GM08714 (cell line): ENCODE results near the gene FIP1L1.

Experiments used
- H3K4me3 ChIP-seq: fragments of 200-500 bp; sonication (Bioruptor generic); 2 replicates; pipeline ENCODE4 v1.5.1; 2014; ENCODE audit warnings: mild to moderate bottlenecking, low read length, inconsistent platforms
- ZNF274 ChIP-seq: IDR thresholded peaks from 2 replicates; pipeline ENCODE4 v1.6.1; 2012; ENCODE audit warnings: mild to moderate bottlenecking, low read depth, low read length

The FIP1L1 gene

GRCh38 chr4:53476232-53477037 lies 99.0 kb downstream of the FIP1L1 start:
- TF ChIP-seq ZNF274, result no peak
- H3K4me3 ChIP-seq, result no peak overlapping the region

DNA sequence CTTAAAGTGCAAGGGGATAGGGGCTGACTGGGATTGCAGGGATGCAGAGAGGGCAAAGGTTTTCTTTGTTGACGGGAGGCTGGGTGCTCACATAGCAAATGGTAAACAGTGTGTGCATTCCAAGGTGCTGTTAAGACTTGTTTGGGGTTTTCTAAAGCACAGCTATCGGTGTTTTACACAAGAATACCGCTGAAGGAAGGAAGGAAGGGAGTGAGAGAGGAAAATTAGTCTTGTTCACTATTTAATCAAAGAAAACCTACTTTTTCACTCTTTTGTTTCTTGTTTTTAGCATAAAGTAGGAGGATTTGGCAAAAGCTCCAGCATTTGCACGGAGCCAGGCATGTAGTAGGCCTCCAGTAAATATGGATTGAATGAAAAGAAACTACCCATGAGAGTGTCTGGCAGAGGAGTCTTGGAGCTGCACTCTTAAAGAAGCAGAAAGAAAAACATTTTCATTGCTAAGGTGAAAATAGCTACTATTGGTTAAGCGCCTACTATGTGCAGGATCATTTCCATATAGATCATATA lies 99.7 kb downstream of the FIP1L1 start:
- TF ChIP-seq ZNF274, result no peak
- no peak overlapping the region for H3K4me3 ChIP-seq

DNA sequence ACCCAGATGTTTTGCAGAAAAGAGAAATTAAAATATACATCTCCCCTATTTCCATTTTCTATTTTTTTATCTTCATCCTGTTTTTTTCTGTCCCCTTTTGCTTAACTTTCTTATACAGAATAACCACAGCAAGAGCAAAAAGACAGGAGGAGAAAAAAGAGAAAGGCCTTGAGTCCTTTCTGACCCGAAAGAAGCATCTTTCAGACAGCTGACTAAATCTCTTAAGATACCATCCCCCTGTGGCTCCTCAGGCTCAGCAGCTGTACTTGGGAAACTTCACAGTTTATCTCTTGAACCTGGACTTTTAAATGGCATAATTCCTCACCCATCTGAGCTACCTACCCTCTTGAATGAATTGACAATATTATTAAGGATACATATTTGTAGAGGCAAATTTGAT lies 100.2 kb downstream of the FIP1L1 start:
- H3K4me3 ChIP-seq, result no peak overlapping the region
- TF ChIP-seq ZNF274, result no peak

- no peak for TF ChIP-seq ZNF274
These were observed 101.4 kb downstream of the FIP1L1 start for GRCh38 chr4:53478671-53479456.

DNA sequence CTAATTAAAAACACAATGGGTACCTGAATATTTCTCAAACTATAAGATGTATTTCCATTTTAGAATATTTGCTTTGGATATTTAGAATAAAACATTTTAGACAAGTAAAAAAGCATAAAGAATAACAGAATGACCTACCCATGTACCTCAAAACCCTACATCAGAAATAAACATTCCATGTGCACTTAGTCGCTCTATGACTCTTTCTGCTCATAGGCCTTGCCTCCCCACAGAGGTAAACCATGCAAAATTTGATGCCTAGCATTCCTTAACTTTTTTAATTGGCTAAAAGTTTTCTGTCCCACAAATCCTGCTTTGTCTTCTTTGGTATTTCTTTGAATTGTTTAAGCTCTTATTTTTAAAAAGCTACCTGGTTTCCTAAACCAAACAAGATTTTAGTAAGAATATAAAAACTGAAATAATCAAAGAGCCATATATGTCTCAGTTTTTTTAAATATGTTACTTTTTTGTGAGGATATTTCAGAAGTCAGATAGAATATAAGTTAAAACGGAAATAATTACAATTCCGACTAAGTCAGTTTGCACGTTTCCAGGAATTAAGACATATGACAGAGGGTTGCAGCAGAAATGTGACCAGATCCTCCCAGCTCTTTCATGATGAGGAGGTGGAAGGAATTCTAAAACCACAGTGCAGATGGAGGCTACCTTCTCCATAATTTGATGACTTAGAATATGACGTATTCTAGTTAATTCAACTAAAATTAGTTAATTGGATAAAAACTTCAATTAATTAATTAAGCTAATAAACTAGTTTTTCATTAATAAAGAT lies 102.5 kb downstream of the FIP1L1 start:
- TF ChIP-seq ZNF274, result no peak

More at GRCh38 chr4:53478671-53479456, 101.4 kb downstream of the FIP1L1 start:
- H3K4me3 ChIP-seq, result no peak overlapping the region

DNA sequence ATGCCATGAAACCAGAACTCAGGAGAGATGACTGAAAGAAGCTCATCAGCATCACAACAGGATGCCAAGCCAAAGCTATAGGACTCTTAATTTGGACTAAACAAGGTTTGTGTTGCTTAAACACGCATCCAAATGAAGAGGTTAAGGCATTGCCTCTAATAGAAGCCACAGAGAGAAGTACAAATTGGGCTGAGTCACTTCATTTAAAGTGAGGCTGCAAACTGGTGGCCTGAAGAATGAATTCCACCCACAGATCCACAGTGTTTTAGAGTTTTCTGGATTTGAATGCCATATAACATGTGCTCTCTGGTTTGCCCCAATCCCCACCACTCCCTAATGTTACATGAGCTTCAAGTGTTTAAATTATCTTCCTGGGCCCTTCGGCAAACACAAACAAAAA lies 103.5 kb downstream of the FIP1L1 start:
- no peak for TF ChIP-seq ZNF274
- no peak overlapping the region for H3K4me3 ChIP-seq

More for the DNA sequence above, 102.5 kb downstream of the FIP1L1 start:
- no peak overlapping the region for H3K4me3 ChIP-seq

DNA sequence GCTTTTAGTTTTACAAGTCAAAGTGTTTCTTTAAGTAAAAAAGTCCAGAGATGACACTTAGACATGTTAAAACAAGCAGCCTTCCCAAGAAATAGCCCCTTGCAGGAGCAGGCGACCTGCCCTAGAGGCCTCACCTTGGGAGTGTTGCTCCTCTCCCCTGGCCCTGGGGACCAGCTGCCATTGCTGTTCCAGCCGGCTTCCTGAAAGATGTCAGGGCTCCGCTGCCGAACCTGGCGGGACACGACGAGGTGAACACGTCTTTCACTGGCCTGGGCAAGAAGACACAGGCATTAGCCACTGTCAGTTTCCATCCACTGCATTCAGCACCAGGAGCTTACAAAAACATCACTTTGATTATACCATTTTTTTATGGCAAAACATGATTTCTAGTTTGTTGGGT lies 104.1 kb downstream of the FIP1L1 start:
- no peak for TF ChIP-seq ZNF274
- H3K4me3 ChIP-seq, result no peak overlapping the region

- H3K4me3 ChIP-seq, result no peak overlapping the region
- no peak for TF ChIP-seq ZNF274
These were observed 105.8 kb downstream of the FIP1L1 start for GRCh38 chr4:53483250-53483649.

- TF ChIP-seq ZNF274, result no peak
- H3K4me3 ChIP-seq, result no peak overlapping the region
These were observed 107.6 kb downstream of the FIP1L1 start for GRCh38 chr4:53484911-53485657.

DNA sequence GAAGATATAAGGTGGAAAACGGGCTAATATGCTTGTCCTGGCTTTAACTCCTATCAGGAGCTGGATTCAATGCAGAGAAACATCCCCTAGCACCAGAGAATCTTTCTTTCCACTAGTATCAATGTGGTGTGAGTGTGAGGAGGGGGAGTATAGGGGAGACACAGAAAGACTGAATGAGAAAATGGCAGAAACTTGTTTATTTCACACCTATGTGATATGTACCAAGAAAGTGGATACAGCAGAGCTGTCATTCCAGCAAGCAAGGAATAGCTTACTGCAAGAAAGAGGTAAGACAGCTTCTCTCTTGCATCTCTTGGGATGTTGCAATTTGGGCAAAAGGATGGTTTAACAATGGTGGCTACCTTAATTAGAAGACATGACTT lies 108.2 kb downstream of the FIP1L1 start:
- no peak for TF ChIP-seq ZNF274

GRCh38 chr4:53487766-53488165 lies 110.3 kb downstream of the FIP1L1 start:
- TF ChIP-seq ZNF274, result no peak
- no peak overlapping the region for H3K4me3 ChIP-seq

More for the DNA sequence above, 108.2 kb downstream of the FIP1L1 start:
- H3K4me3 ChIP-seq, result no peak overlapping the region

GRCh38 chr4:53489279-53489889 lies 111.9 kb downstream of the FIP1L1 start:
- no peak for TF ChIP-seq ZNF274
- no peak overlapping the region for H3K4me3 ChIP-seq
